NCI-H1436 treated with DMSO at 0.1 percent for 48 hours (cell line): Measurements from ENCODE around the gene TNFRSF19.
"Not testable (repeated sequence)": the region's sequence is repeated elsewhere in the genome, so short reads cannot be mapped to it uniquely, and the experiment has no call there.

ENCODE experiments used
- DNase-seq: peaks from one replicate; lab custom pipeline; 2025; lab: John Stamatoyannopoulos, UW

Gene TNFRSF19

DNA sequence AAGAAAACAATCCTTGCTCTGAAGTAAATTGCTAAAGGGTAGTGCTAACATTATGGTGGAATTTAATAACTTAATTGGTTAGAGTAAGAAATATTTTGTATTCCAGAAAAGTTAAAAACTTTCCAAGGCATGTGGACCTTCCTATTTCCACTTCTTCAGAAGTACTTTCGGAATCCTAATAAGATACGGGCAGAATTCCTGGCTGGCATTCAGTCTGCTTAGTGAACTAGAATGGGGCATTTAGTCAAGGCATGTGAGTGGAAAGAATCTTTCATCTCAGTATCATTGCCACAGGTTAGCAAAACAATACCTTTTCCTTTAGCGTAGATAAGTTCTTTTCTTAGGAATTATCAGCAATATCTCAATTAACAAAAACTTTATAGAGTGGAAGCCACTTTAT, 85.1 kb downstream of the TNFRSF19 start:
- no peak for DNase-seq

DNA sequence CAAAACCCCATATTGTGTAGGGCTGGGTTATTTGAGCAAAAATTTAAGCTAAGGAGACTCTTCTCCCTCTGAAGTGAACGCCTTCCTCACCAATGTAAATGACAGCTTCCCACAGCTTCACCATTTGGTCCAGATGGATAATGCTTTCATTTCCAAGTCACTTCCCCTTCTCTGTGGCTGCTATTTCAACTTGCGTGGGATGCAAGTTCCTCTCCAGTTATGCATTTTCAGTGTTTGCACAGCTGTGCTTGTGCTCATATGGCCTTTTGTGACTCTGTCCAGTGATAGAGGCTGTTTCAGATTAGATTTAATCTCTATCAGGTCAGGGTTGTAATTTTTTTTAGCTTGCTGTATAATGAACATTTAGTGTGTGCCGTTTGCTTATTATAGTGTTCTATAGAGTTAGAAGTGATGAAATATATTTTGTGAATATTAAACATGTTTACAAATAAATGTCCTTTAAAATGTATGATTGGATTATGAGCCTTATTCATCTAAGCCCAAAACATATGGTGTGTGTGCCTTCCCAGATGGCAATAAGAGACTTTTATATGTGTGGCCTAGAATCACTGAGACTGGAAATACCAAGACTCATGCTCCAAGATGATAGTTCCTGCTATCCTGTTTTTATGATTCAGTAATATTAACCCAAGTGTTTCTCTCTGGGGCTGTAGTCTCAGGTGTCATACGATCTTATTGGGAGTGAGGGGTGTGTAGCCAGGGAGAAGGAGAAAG, 86.6 kb downstream of the TNFRSF19 start:
- no peak for DNase-seq

DNA sequence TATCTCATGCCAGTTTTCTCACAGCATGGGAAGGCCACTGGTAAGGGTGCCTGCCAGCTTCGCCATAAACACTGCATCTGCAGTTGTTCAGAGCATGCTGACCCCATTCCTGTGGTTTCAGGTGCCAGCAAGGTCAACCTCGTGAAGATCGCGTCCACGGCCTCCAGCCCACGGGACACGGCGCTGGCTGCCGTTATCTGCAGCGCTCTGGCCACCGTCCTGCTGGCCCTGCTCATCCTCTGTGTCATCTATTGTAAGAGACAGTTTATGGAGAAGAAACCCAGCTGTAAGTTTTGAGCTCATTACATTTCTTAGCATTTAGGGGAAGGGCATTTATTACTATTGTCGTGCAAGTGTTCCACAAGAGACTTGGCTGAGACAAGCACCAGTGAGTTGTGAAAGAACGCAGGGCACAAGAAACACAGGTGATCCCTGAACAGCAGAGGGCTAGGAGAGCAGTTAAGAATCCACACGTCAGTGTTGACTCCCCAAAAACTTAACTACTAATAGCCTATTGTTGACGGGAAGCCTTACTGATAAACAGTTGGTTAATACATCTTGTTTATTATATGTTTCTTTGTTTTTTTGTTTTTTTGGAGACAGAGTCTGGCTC, 88.8 kb downstream of the TNFRSF19 start:
- DNase-seq = no peak

DNA sequence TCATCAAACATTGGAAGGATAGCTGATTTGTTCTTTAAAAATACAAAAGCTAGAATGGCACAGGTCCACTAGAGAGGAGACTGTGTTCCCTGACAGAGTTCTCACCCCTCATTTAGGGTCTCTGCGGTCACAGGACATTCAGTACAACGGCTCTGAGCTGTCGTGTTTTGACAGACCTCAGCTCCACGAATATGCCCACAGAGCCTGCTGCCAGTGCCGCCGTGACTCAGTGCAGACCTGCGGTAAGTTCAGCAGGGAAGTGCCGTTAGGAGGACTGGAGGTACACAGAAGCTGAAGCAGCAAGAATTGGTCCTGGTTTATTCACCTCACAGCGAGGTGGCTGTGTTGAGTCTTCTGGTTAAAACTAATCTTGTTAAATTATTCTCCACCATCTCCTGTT, 90.0 kb downstream of the TNFRSF19 start:
- DNase-seq = no peak

DNA sequence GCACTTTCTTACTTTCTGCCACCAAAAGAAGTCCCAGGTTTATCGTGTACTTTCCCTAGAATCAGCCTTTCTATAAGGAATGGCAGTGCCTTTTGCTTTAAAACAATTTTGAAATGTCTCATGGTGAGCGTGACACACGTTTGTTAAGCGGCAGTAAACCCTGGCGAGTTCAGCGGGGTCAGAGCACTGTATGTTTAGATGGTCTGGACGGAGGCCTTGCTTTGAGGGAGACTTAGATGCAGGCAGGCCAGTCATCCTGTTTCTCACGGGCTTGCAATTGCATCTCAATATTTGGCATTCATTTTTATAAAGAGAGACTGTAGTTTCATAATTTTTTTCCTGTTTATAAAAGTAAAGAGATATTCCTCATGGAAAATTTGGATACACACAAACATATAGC, 96.4 kb downstream of the TNFRSF19 start:
- DNase-seq = no peak

DNA sequence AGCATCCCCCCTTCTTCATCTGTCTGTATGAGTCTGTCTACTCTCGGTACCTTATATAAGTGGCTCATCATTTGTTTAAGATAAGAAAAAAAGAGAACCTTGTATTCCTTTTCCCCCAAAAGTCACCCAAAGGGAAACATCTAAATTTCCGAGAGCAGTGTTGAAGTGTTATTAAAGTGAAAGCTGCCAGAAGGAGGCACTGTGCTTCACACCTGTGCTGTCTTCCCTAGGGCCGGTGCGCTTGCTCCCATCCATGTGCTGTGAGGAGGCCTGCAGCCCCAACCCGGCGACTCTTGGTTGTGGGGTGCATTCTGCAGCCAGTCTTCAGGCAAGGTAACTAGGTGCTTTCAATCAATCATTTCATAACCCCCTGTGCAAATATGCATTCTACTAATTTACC, 97.5 kb downstream of the TNFRSF19 start:
- no peak for DNase-seq

DNA sequence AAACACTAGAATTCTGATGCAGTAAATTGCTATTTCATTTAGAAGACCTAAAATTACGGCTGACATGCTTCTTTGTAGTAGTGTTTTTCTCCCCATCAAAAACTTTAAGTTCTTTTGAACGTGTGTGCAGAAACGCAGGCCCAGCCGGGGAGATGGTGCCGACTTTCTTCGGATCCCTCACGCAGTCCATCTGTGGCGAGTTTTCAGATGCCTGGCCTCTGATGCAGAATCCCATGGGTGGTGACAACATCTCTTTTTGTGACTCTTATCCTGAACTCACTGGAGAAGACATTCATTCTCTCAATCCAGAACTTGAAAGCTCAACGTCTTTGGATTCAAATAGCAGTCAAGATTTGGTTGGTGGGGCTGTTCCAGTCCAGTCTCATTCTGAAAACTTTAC, 98.3 kb downstream of the TNFRSF19 start:
- DNase-seq = no peak

DNA sequence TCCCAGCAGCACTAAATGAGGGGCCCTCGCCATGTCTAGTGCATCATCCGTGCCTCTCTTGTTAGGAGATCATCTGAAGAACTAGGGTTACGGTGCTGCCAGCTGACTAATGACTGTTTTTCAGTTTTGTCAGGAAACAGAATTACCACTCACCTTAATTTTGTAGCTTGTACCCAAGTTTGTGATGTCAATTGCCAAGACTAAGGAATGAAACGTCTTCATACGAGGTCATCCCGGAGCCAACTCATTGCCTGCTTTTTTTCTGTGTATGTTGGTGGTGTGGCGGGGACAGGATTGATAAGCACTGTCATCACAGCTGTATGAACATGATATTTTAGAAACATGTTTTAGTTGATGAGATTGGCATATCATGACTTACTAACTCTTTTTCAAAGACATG, 100.6 kb downstream of the TNFRSF19 start:
- no peak for DNase-seq

DNA sequence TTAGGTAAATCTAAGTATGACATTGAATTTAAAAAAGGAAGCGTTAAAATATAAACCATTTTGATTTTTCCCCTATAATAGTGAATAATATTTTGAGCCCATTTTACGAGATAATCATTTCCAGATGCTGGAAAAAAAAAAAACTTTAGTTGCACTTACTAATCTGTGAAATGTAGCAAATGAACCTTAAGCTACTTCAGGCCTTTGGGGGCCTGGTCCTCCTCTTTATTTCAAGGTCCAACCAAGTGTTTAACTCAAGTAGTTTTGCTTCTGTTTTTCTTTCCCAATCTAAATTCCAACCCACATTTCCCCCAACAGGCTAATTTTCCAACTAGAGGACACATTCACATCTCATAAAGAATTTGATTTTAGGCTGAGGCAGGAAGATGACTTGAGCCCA, 101.2 kb downstream of the TNFRSF19 start:
- DNase-seq = no peak

DNA sequence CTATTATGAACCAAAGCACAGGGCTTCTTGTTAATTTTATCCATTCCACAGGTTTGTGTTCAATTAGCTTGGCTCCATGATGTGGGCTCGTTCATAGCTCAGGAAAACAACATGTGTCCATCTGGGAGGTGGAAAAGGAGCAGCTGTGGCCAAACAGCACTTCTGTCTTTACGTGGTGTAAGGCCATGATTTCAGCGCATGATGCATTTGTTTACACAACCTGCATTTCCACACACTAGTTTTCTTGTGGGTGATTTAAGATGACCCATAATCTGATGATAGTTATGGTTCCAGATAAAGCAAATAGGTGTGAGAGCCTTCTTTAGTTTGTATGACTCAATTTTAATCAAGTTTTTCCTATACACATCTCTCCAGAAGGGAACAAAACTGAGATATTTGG, 101.7 kb downstream of the TNFRSF19 start:
- DNase-seq = no peak

DNA sequence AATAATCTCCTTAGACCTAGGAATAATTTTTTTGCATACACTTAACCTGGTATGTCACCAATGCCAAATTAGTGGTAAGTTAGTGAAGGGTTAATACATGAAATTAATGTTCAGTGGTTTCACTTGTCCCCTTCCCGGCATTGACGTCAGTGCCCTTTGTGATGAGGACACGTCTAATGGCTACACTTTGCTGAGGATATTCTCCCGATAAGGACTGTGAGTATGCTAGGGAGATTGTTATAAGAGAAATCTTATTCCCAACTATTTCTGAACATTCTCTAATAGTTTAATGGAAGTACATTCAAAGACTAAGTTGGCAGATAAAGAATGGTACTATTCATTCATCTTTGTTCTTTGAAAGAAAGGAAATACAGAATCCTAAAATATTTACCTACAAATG, 102.4 kb downstream of the TNFRSF19 start:
- DNase-seq = no peak

DNA sequence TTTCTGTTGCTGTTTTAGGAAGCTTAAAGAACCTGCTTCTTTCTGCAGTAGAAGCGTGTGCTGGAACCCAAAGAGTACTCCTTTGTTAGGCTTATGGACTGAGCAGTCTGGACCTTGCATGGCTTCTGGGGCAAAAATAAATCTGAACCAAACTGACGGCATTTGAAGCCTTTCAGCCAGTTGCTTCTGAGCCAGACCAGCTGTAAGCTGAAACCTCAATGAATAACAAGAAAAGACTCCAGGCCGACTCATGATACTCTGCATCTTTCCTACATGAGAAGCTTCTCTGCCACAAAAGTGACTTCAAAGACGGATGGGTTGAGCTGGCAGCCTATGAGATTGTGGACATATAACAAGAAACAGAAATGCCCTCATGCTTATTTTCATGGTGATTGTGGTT, 103.1 kb downstream of the TNFRSF19 start:
- no peak for DNase-seq

DNA sequence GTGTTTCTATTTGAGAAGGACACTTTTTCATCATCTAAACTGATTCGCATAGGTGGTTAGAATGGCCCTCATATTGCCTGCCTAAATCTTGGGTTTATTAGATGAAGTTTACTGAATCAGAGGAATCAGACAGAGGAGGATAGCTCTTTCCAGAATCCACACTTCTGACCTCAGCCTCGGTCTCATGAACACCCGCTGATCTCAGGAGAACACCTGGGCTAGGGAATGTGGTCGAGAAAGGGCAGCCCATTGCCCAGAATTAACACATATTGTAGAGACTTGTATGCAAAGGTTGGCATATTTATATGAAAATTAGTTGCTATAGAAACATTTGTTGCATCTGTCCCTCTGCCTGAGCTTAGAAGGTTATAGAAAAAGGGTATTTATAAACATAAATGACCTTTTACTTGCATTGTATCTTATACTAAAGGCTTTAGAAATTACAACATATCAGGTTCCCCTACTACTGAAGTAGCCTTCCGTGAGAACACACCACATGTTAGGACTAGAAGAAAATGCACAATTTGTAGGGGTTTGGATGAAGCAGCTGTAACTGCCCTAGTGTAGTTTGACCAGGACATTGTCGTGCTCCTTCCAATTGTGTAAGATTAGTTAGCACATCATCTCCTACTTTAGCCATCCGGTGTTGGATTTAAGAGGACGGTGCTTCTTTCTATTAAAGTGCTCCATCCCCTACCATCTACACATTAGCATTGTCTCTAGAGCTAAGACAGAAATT, 103.8 kb downstream of the TNFRSF19 start:
- no peak for DNase-seq

DNA sequence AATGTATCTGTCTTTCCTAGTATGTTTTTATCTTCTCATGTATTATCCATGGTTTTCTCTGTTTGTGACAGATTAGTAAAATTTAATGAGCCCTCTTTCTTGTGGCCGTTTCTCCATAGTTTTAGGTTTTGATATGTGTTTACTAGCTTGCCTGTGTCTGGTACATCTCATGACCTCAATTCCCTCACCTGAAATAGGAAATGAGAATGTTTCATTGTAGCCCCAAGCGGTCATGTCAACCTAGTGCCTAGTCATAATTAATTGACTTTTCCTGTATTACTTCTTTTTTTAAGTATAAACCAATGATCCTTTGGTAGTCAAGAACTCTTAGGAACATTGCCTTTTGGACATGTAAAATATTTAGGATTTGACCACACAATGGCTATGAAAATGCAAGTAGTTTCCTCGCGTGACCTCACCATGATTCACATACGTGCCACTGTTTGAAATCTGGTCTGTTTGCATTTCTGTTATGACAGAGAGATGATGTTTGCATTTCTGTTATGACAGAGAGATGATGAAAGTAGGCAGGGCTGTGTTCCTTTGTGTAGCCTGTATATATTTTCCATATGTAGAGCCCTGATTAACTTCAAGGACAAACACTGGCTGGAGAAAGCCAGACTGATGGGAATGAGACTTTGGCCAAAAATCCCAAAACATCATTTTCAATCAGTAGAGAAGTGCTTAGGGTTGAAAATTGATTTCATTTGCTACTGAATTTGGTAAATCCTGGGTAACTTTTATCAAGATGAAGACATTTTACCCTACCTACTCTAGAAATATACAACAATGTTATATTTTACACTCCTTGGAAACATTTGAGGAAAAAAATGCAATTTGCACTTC, 104.8 kb downstream of the TNFRSF19 start:
- no peak for DNase-seq

DNA sequence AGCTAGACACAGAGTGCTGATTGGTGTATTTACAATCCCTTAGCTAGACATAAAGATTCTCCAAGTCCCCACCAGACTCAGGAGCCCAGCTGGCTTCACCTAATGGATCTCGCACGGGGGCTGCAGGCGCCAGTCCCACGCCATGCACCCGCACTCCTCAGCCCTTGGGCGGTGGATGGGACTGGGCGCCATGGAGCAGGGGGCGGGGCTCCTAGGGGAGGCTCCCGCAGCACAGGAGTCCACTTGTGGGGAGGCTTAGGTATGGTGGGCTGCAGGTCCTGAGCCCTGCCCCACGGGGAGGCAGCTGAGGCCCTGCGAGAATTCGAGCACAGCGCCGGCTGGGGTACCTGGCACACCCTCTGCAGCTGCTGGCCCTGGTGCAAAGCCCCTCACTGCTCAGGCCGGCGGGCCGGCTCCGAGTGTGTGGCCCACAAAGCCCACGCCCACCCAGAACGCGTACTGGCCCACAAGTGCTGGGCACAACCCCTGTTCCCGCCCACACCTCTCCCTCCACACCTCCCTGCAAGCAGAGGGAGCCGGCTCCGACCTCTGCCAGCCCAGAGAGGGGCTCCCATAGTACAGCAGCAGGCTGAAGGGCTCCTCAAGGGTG, 107.6 kb downstream of the TNFRSF19 start:
- DNase-seq = not testable (repeated sequence)

DNA sequence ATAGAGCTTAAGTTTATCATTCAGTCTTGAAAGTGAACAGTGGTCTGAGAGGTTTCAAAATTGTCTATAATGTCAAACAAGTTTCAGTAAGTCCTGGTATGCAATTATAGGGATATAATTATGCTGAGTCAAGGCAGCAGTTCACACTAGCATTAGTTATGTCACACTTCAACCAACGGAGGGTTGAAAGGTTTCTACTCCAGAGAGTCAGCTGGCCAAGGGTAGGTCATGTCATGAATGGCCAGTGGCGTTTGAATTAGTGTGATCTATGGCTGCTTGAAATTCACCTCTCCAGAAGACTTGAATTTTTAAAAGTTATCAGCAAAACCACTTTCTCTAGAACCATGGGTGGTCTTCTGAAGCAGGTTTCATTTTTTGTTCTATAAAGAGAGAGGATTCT, 108.6 kb downstream of the TNFRSF19 start:
- no peak for DNase-seq

DNA sequence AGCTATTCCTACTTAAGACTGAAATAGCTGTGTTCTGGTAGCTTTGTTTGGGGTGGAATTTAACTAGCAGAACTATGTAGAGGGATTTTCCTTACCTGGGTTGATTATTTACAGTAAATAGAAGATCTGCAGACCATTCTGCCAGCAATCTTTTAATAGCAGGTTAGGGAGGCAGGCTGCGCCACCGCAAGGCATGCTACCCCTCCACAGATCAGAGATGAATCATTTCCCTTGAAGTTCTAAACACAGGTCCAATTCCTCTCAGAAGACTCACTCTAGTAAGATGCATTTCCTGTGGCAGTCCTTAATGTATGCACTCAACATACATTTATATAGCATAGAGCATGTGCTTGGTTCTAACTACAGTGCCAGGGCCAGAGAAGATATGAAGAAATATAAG, 109.0 kb downstream of the TNFRSF19 start:
- DNase-seq = no peak

DNA sequence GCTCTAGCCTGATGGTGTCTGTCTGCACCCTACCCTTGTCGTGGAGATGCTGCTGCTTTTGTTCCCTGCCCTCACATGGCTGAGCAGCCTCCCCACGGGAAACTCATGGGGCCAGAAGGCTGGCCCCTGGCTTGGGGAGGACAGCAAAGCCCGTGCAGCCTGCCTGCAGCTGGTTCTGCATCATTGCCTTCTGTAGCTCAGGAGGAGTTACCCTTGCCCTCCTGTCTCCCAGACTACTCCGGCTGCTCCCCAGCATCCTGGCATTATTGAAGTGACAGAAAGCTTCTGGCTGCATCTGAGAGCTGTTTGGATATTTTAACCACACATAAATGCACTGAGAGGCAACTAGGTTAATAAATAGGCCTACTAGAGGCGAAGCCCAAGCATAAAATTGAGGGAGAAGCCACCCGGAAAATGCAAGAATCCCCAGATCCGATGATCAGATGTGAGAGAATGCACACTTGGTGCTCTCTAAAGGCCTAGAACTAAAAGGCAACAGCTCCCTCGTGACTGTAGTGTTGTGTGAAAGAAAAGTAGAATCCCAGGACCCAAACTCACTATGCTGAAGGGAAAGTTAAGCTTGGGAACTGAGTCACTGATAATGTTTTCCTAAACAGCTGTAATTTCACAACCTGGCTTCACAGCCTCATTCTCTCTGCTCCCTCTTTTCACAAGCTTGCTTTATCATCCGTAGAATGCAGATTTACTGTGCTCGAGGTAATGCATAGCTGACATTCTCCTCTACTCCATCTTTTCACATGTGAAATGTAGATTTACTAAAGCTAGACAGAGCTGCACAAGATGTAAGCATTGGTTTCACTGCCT, 110.8 kb downstream of the TNFRSF19 start:
- no peak for DNase-seq

DNA sequence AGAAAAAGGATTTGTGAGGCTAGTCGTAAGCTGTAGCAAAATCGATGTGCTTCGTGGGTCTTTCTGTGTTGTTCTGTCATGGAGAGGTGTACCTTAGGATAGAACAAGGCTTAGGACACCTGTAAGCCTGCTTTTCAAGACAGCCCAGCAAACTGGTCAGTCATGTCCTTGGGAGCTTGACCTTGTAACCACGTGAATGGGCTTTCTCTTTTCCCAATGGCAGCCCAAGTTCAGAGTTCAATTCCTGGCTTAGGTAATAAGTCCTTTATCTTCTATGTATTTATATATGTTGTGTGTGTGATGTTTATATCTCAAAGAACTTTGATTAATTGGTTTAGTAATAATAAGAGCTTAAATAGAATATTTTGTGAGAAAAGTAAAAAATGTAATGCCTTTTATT, 112.9 kb downstream of the TNFRSF19 start:
- DNase-seq = no peak

DNA sequence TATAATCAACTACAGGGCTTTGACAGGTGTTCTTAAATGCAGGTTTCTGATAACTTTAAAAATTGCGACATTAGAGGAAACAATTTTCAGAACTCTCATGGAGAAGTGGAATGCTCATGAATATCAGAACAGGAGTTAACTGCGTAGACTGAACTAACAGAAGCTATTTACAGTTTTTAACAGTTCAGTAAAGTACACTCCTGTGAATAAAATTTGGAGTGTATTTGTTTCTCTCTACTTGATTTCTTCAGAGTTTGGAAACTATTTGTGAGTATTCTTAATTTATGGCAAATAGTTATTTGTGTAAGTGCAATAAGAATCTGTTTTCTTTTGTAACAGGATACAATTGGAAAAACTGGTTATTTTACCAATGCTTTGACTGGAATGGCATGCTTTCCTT, 114.4 kb downstream of the TNFRSF19 start:
- no peak for DNase-seq

DNA sequence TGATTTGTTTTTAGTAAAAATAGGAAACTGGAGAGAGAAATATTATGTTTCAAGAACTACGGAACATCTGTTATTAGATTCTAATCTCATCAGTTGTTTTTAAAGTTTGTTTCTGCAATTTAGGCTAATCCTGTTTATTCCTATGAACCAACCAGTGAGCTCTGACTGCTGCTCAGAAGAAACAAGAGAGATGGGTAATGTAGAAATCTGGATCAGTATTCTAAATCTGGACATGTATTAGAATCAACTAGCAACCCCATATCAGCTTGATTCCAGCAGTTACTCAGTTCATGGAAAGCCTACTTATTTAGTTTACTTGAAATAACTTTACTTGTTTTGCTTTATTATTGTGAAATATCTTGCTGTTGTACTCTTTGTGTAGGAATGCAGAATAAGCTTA, 115.2 kb downstream of the TNFRSF19 start:
- DNase-seq = no peak
